Brain microvascular endothelial cell (primary cell): ENCODE results near the gene JPH4.

ENCODE experiments used
- DNase-seq: peaks from one replicate; pipeline ENCODE4 v3.0.0-alpha.2; 2020
- H3K27ac ChIP-seq: fragments of 250-450 bp; sonication (Bioruptor Pico); 2 replicates; pipeline ENCODE4 v1.5.1; 2020; ENCODE audit warnings: mild to moderate bottlenecking, moderate library complexity
- H3K27me3 ChIP-seq: fragments of 250-450 bp; sonication (Bioruptor Pico); replicated peaks from 2 replicates; pipeline ENCODE4 v1.5.1; 2020; ENCODE audit warnings: mild to moderate bottlenecking
- H3K36me3 ChIP-seq: fragments of 250-450 bp; sonication (Bioruptor Pico); replicated peaks from 2 replicates; pipeline ENCODE4 v1.5.1; 2020; ENCODE audit warnings: mild to moderate bottlenecking
- H3K4me3 ChIP-seq: 2 replicates; pipeline ENCODE4 v1.5.1; 2011; ENCODE audit warnings: low read depth, mild to moderate bottlenecking, control low read depth, low read length, moderate library complexity
- in situ Hi-C: cut with HindIII; loops from 2 replicates; pipeline ENCODE4 v1.10.0; 2017; ENCODE audit warnings: low sequenced_read_pairs, low pct_ligation_motif_present
- TF ChIP-seq, protein P1 (sequence below): IDR thresholded peaks from 2 replicates; pipeline ENCODE4 v1.5.1; 2011; ENCODE audit warnings: low read depth, mild to moderate bottlenecking, moderate library complexity, low read length, control low read depth, inconsistent platforms; ENCODE audit errors: missing control alignments

Gene JPH4

DNA sequence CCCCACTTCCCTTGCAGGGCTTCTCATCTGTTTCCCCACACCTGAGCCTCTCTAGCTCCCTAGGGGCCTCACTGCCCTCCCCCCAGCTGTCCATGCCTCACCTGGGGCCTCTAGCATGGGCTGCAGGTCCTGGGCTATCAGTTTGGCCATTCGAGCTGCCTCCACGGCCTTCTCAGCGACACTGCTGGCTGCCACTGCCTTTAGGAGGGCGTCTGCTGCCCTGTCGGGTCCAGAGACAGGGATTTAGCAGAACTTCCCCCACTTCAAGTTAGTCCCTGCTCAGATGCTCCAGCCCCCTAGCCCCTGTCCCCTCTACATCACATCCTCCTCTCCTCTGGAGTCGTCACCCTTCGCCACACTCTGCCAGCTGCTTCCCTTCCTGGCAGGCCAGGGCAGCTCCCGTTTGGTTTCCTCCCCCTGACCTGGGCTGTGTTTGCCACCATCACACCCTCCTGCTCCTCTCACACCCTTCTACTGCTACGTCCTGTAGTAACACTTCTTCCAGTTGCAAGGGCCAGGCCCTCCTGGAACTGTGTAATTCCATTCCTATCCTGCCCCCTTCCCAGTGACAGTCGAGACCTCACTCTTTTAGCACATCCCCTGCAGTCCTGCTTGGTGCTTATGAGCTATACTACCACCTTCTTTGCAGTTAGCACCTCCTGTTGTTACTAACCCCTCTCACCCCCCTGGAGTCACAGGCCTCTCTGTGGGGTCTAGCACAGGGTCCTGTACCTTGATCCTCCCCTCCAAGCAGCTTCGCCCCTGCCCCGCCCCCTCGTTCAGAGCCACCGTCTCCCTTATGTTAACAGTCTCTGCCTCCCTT, 6.7 kb downstream of the JPH4 start:
- no peak overlapping the region for H3K4me3 ChIP-seq
- no peak overlapping the region for H3K27ac ChIP-seq
- H3K27me3 ChIP-seq: peaks cover 20% of the 10 kb centered on the region
- no peak for DNase-seq
- TF ChIP-seq, protein P1, sequence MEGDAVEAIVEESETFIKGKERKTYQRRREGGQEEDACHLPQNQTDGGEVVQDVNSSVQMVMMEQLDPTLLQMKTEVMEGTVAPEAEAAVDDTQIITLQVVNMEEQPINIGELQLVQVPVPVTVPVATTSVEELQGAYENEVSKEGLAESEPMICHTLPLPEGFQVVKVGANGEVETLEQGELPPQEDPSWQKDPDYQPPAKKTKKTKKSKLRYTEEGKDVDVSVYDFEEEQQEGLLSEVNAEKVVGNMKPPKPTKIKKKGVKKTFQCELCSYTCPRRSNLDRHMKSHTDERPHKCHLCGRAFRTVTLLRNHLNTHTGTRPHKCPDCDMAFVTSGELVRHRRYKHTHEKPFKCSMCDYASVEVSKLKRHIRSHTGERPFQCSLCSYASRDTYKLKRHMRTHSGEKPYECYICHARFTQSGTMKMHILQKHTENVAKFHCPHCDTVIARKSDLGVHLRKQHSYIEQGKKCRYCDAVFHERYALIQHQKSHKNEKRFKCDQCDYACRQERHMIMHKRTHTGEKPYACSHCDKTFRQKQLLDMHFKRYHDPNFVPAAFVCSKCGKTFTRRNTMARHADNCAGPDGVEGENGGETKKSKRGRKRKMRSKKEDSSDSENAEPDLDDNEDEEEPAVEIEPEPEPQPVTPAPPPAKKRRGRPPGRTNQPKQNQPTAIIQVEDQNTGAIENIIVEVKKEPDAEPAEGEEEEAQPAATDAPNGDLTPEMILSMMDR: no peak
- H3K36me3 ChIP-seq: no peaks in the 10 kb centered on the region
- in situ Hi-C loops: no loop called here

DNA sequence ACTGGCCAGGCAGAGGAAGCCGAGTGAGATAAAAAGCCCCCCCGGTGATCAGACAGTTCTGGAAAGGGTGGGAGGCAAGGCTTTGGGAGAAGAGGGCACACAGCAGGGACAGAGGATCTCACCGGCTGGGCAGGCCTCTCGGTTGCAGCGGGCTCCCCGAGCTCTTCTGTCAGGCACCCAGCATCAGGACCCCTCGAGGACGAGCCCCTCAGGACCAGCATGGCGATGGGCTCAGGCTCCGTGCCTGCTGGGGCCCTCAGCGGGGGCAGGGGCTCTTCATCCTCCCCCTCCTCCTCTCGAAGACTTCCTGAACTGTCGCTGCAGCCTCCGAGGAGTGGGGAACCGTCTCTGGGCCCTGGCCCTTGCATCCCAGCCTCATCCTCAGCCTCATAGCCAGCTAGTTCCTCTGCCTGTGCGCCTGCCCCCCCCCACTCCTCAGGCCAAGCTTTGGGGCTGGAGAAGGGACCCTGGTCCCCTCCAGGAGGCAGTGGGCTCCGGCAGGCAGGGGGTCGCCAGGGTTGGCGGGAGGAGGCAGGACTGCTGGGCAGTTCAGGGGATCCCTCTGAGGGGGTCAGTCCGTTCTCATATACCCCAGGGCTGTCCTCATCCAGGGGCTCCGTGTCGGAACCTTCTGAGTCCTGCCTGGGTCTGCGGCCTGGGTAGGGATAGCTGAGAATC, 7.6 kb downstream of the JPH4 start:
- no peaks in the 10 kb centered on the region for H3K36me3 ChIP-seq
- H3K4me3 ChIP-seq: no peak overlapping the region
- TF ChIP-seq, protein P1: no peak
- peaks cover 10% of the 10 kb centered on the region for H3K27me3 ChIP-seq
- H3K27ac ChIP-seq: no peak overlapping the region
- in situ Hi-C loops: no loop called here
- DNase-seq: no peak

DNA sequence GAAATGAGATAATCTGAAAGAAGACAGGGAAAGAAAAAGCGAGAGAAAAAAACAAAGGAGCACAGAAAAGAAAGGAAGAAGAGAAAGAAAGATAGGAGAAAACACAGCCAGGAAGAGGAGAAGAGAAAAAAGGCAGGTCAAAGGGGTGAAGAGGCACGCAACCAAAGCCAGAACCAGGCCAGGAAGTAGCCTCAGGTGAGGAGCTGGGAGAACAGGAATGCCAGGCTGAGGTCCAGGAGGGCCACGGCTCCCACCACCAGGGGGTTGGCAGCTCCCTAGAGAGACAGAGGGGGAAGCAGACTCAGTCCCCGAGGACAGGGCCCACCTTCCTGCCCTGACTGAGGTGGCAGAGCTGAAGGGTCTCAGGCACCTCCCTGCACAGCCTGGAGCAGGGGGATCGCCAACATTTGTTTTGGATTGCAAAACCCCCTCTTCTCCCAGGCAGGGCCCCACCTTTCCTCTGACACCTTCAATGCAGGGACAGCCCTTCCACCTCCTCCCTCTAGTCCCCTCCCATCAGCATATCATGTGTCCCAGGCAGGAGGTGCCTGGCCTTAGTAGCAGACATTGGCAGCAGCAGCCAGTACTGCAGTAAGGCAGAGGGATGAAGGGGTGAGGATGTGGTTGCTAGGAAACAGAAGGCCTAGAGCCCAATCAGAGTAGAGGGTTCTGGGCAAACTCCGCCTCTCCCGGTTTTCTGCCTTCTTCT, 9.0 kb downstream of the JPH4 start:
- DNase-seq: no peak
- in situ Hi-C loops: no loop called here

DNA sequence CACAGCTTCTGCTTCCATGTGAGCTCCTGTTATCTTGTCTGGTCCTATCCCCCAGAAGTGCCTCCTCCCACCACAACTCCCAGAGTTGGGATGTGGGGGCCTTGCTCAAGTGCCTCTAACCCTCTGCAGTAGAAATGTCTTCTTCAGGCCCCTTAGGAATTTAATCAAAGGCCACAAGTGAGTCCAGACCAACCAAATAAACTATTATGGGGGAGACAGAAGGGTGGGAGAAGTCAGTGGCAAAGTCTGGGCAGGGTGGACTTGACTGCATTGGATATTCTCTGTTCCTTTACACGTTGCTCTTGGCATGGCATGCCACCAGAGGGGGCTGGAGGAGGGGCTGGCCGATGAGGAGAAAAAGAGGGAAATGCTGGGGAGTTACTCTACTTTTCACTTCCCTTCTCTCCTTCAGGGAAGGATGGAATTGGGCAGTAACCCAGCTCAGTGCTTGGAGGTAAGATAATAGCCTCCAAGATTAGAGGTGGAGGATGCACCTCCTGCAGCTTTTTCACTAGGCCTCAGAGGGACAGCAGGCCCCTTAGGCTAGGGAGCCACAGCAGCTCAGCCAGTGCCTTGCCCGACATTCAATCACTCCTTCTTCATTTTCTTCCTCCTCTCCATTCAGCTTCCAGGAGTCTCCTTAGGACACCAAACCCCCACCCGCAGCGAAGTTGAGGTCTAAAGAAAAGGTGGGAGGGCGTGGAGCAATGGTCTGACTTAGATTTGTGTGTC, 9.8 kb downstream of the JPH4 start:
- Histone ChIP-seq H3K27ac (no peak overlapping the region), H3K36me3 (no peaks in the 10 kb centered on the region), H3K27me3 (no peaks in the 10 kb centered on the region), H3K4me3 (no peak overlapping the region)
- TF ChIP-seq, protein P1: peak; percentile 66
- no peak for DNase-seq
- in situ Hi-C loops: no loop called here

More for the DNA sequence above, 9.0 kb downstream of the JPH4 start:
- H3K27ac ChIP-seq: no peak overlapping the region
- no peak overlapping the region for H3K4me3 ChIP-seq
- TF ChIP-seq, protein P1: peak; percentile 18
- no peaks in the 10 kb centered on the region for H3K36me3 ChIP-seq
- no peaks in the 10 kb centered on the region for H3K27me3 ChIP-seq

DNA sequence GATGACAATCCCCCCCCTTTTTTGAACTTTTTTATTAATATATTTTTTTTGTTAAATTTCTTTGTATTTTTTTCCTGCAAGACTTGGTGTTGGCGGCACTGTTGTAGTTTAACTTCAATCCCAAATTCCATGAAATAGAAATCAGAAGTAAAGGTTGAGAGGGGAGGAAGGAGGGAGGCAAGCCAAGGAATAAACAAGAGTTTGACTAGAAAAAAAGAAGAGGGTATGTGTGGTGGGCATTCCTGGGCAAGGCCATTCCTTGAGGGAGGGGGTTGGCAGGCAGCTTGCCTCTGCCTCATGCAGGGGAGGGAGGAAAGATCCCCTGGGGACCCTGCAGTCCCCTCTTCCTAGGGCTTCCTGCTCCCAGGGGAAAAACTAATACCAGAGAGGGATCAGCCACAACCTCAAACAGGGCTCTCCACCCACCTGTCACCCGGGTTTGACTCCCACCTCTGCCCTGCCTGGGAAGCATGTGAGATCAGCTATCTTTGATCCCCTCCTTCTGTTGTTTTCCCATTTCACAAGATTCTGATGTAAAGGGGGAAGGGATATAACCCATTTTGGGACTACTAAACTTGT, 10.5 kb downstream of the JPH4 start:
- no peak for DNase-seq
- in situ Hi-C loops: no loop called here
- TF ChIP-seq, protein P1: no peak
- Histone ChIP-seq H3K36me3 (no peaks in the 10 kb centered on the region), H3K27me3 (no peaks in the 10 kb centered on the region), H3K4me3 (no peak overlapping the region), H3K27ac (no peak overlapping the region)
